K562 (cell line): Measurements from ENCODE around the gene CELA1. TPM values are rescaled to one million over a fixed set of nuclear protein-coding genes. Genes with fewer than 3 reads are reported as not detected.

Experiments used
- ATAC-seq: fragments of 200-7000 bp; cut with Tn5 transposase; 3 replicates; pipeline ENCODE4 v1.9.1; 2020; ENCODE audit warnings: moderate library complexity
- BruUV-seq: library from RNA; stranded (reverse); fragments of 400-500 nt; replicated peaks from 2 replicates; lab custom pipeline; 2021; lab: Mats Ljungman, UMichigan
- CTCF ChIA-PET: fragments of 300-600 bp; formaldehyde crosslinking; extraction: SDS; loops from one replicate; lab custom pipeline; 2021; ENCODE audit warnings: low intra/inter-chr PET ratio; lab: Yijun Ruan, JAX
- POLR2A ChIA-PET: fragments of 300-600, 350-650 bp; sonication (Branson Sonifier 250); formaldehyde crosslinking; extraction: SDS; loops from one replicate; lab custom pipeline; 2021; ENCODE audit warnings: antibody characterized with exemption, inconsistent platforms; lab: Yijun Ruan, JAX
- DNase-seq, 4 experiments: peaks; one replicate each; pipeline versions ENCODE4 v3.0.0 to v3.0.0-alpha.2; 2011 to 2018; ENCODE audit warnings: low spot score in 3 of 4, mixed read lengths in 3 of 4; ENCODE audit errors: extremely low read depth in 1 of 4
- FAIRE-seq: peaks from 2 replicates; lab custom pipeline; 2011; peaks lifted over from hg19 to GRCh38; lab: Jason Lieb, UNC
- H2AFZ ChIP-seq: 2 replicates; pipeline ENCODE4 v1.6.0; 2011; ENCODE audit warnings: low read depth, low read length, control low read depth, inconsistent platforms
- H3K27ac ChIP-seq: fragments of 200-600 bp; 3 replicates; pipeline ENCODE4 v1.8.0; 2011; ENCODE audit warnings: low read depth, mild to moderate bottlenecking, control low read depth, inconsistent platforms, low read length, moderate library complexity, mixed read lengths; ENCODE audit errors: extremely low read depth
- H3K27me3 ChIP-seq, 2 experiments: fragments of 300-600 bp in 1 of 2; 2 replicates in 1 of 2; 3 replicates in 1 of 2; pipeline versions ENCODE4 v1.6.0 to v1.8.0; 2011; ENCODE audit warnings: inconsistent platforms in 2 of 2, low read length in 2 of 2, mild to moderate bottlenecking in 1 of 2, mixed read lengths in 1 of 2, moderate library complexity in 1 of 2; ENCODE audit not compliant: control insufficient read depth in 2 of 2, insufficient read depth in 2 of 2
- H3K36me3 ChIP-seq: fragments of 300-600 bp; 3 replicates; pipeline ENCODE4 v1.8.0; 2011; ENCODE audit warnings: mild to moderate bottlenecking, low read length, inconsistent platforms; ENCODE audit not compliant: control insufficient read depth, insufficient read depth
- H3K4me1 ChIP-seq, 2 experiments: fragments of 200-600 bp in 1 of 2; replicated peaks in 1 of 2; 2 replicates in 1 of 2; 3 replicates in 1 of 2; pipeline versions ENCODE4 v1.5.1 to v1.8.0; 2011; ENCODE audit warnings: inconsistent platforms in 2 of 2, low read length in 2 of 2, mild to moderate bottlenecking in 1 of 2, mixed read lengths in 1 of 2, moderate library complexity in 1 of 2; ENCODE audit not compliant: control insufficient read depth in 2 of 2, insufficient read depth in 2 of 2
- H3K4me2 ChIP-seq: 2 replicates; pipeline ENCODE4 v1.6.1; 2011; ENCODE audit warnings: low read length, control low read depth, inconsistent platforms, mixed read lengths; ENCODE audit not compliant: insufficient read depth
- H3K4me3 ChIP-seq: fragments of 200-600 bp; sonication (generic), shearing (Covaris generic); 2 replicates; pipeline ENCODE4 v1.5.1; 2016; ENCODE audit warnings: control low read depth, inconsistent platforms
- H3K79me2 ChIP-seq: fragments of 200-600 bp; 3 replicates; pipeline ENCODE4 v1.8.0; 2011; ENCODE audit warnings: low read length, inconsistent platforms; ENCODE audit not compliant: control insufficient read depth, insufficient read depth
- H3K9ac ChIP-seq, 2 experiments: 2 replicates each; pipeline versions ENCODE4 v1.6.0 to v1.6.1; 2011; ENCODE audit warnings: low read depth in 2 of 2, low read length in 2 of 2, control low read depth in 1 of 2, inconsistent platforms in 1 of 2, mild to moderate bottlenecking in 1 of 2, mixed read lengths in 1 of 2; ENCODE audit not compliant: insufficient read depth in 1 of 2
- H3K9me1 ChIP-seq: one replicate; pipeline ENCODE4 v1.6.0; 2011; ENCODE audit warnings: inconsistent platforms, mild to moderate bottlenecking, low read length, moderate library complexity; ENCODE audit not compliant: control insufficient read depth, insufficient read depth
- H3K9me3 ChIP-seq: replicated peaks from 2 replicates; pipeline ENCODE4 v1.5.1; 2011; ENCODE audit warnings: low read depth, low read length, inconsistent platforms; ENCODE audit not compliant: control insufficient read depth, insufficient read depth
- H4K20me1 ChIP-seq: replicated peaks from 2 replicates; pipeline ENCODE4 v1.6.1; 2011; ENCODE audit warnings: low read length, inconsistent platforms, mixed read lengths; ENCODE audit not compliant: control insufficient read depth, insufficient read depth
- BCOR ChIP-seq: fragments of 450-650 bp; IDR thresholded peaks from 2 replicates; pipeline ENCODE4 v1.6.1; 2016
- COPS2 ChIP-seq: fragments of 450-650 bp; conservative IDR thresholded peaks from 2 replicates; pipeline ENCODE4 v1.6.1; 2016; ENCODE audit warnings: mild to moderate bottlenecking, moderate library complexity
- EGR1 ChIP-seq: fragments of 450-650 bp; conservative IDR thresholded peaks from 2 replicates; pipeline ENCODE4 v1.6.1; 2017; ENCODE audit warnings: mild to moderate bottlenecking
- KLF13 ChIP-seq: fragments of 450-650 bp; IDR thresholded peaks from 2 replicates; pipeline ENCODE4 v1.6.1; 2016; ENCODE audit warnings: missing genetic modification characterization, low read depth, mild to moderate bottlenecking, missing compliant biosample characterization, moderate library complexity, borderline replicate concordance
- KLF16 ChIP-seq: IDR thresholded peaks from 2 replicates; pipeline ENCODE4 v1.6.1; 2016; ENCODE audit warnings: antibody characterized with exemption
- NCOA2 ChIP-seq, 2 experiments: fragments of 450-650 bp; IDR thresholded peaks; 2 replicates each; pipeline ENCODE4 v1.6.1; 2018; ENCODE audit warnings: mild to moderate bottlenecking in 2 of 2, moderate library complexity in 1 of 2; ENCODE audit not compliant: partially characterized antibody in 2 of 2
- POLR2AphosphoS5 ChIP-seq: IDR thresholded peaks from 2 replicates; pipeline ENCODE4 v1.6.1; 2011; ENCODE audit warnings: mild to moderate bottlenecking, low read depth, low read length, moderate library complexity; ENCODE audit not compliant: control insufficient read depth, insufficient read depth
- PRPF4 ChIP-seq: fragments of 200-400 bp; formaldehyde crosslinking; IDR thresholded peaks from one replicate; pipeline ENCODE4 v1.6.1; 2017; ENCODE audit warnings: low read length, low read depth, mild to moderate bottlenecking; ENCODE audit not compliant: insufficient read depth, poor library complexity, severe bottlenecking
- SETDB1 ChIP-seq: IDR thresholded peaks from one replicate; pipeline ENCODE4 v1.6.1; 2012; ENCODE audit warnings: low read length, control low read depth, inconsistent platforms
- SRSF3 ChIP-seq: fragments of 200-400 bp; formaldehyde crosslinking; IDR thresholded peaks from 2 replicates; pipeline ENCODE4 v1.6.1; 2016; ENCODE audit warnings: mild to moderate bottlenecking, low read length, moderate library complexity; ENCODE audit not compliant: insufficient read depth
- TEAD4 ChIP-seq, 2 experiments: sonication (generic) in 1 of 2; formaldehyde crosslinking in 1 of 2; IDR thresholded peaks; 2 replicates each; pipeline versions ENCODE4 v1.6.1 to v1.8.0; 2012 to 2022; ENCODE audit warnings: borderline replicate concordance in 1 of 2, inconsistent platforms in 1 of 2, low read length in 1 of 2, mild to moderate bottlenecking in 1 of 2, missing genetic modification reagents in 1 of 2
- U2AF1 ChIP-seq: fragments of 200-400 bp; formaldehyde crosslinking; optimal IDR thresholded peaks from 2 replicates; pipeline ENCODE3; 2017; ENCODE audit warnings: mild to moderate bottlenecking, low read depth, low read length, moderate library complexity
- ZFP30 ChIP-seq: fragments of 250-450 bp; sonication (Bioruptor Pico); IDR thresholded peaks from 2 replicates; pipeline ENCODE4 v1.8.0; 2022; ENCODE audit warnings: moderate library complexity, mild to moderate bottlenecking, inconsistent platforms, borderline replicate concordance
- WGBS: fragments of 100-300 bp; shearing (Covaris generic); methylation state at CpG from one replicate; pipeline ENCODE4 v1.1.6; 2016; ENCODE audit warnings: low coverage, mixed read lengths; ENCODE audit not compliant: insufficient coverage; ENCODE audit errors: missing lambda C conversion rate; 5-methylcytosine and 5-hydroxymethylcytosine counted together
- in situ Hi-C: fragments of 300-500 bp; cut with MboI; formaldehyde crosslinking; loops from 4 replicates; pipeline ENCODE4 v1.15.0; 2018; ENCODE audit warnings: inconsistent platforms, mixed read lengths
- intact Hi-C: fragments of 100-400 bp; cut with micrococcal nuclease; formaldehyde crosslinking; loops from 2 replicates; pipeline ENCODE4 v1.14.2; 2022
- polyA plus RNA-seq, 8 experiments: library from polyadenylated mRNA; depleted of rRNA in 4 of 8; stranded (reverse) in 5 of 8; unstranded in 3 of 8; fragments of >200 nt; fragmentation: Nextera tagmentation in 2 of 8; fragmentation: Illumina TruSeq in 1 of 8; extraction: Ambion mirVana in 2 of 8; extraction: Trizol in 1 of 8; gene quantifications; 2 replicates each; pipeline versions ENCODE4 v1.2.1 to v1.2.3, GENCODE V29; 2011 to 2014; ENCODE audit warnings: inconsistent platforms in 1 of 8, missing spikeins in 1 of 8
- total RNA-seq, 7 experiments: library from RNA; depleted of rRNA in 6 of 7; stranded (reverse); fragments of >200 nt in 6 of 7; fragmentation: Illumina TruSeq in 2 of 7; extraction: Trizol in 2 of 7; gene quantifications; 2 replicates each; pipeline versions ENCODE4 v1.2.1 to v1.2.3, GENCODE V29; 2011 to 2021; ENCODE audit warnings: low replicate concordance in 1 of 7
- TF ChIP-seq, protein P1 (sequence below): fragments of 250-450 bp; sonication (Bioruptor Pico); IDR thresholded peaks from 2 replicates; pipeline ENCODE4 v1.4.0; 2020; ENCODE audit warnings: mild to moderate bottlenecking, moderate library complexity
- TF ChIP-seq, protein P2 (sequence below): fragments of 250-450 bp; sonication (Bioruptor Pico); IDR thresholded peaks from 2 replicates; pipeline ENCODE4 v1.5.0; 2022; ENCODE audit warnings: mild to moderate bottlenecking
- TF ChIP-seq, protein P3 (sequence below): fragments of 450-650 bp; formaldehyde crosslinking; IDR thresholded peaks from 2 replicates; pipeline ENCODE4 v1.4.0; 2022; ENCODE audit warnings: mild to moderate bottlenecking, moderate library complexity

CELA1 gene
- total and polyA plus RNA-seq, 9 of the 15 experiments (the other 6 are each of a cell fraction or from before 2014, with no cell fraction given), result 0.06 to 0.27 (median 0.22) TPM; not detected in 6

DNA sequence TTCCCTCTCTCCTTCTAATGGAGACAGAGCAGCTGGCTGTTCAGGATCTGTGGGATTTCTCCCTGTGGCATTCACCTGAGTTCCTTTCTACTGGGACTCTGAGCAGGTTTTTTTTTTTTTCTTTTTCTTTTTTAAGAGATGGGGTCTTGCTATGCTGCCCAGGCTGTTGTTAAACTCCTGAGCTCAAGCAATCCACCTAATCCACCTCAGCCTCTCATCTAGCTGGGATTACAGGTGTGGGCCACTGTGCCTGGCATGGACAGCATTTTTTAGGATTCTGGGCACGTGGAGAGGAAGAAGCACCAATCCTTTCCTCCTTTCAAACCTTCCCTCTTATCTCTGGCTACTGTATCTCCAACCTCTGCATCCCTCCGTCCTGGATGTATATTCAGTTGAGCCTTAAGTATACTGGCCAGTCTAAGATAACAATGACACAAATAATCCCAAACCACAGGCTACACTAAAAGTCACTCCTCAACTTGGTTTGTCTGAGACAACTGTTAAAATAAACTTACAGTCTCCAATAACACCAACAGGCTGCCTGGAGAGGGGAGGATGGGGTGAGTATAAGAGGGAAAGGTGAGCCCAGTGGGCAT lies 16.4 kb upstream of the CELA1 start:
- no TSS peak for BruUV-seq
- FAIRE-seq (peak; percentile 93), ATAC-seq (peak; percentile 69), DNase-seq (peak in 3 of 4 experiments; percentile 39 to 64 (median 49))
- 0% methylated on average over 2 of the region's 2 CpGs for WGBS
- H3K27me3 ChIP-seq, result no peaks in the 10 kb centered on the region
- no peak overlapping the region for H3K27ac ChIP-seq
- H3K9ac ChIP-seq, result peak overlapping the region in 1 of 2 experiments; percentile 47; a peak in 1 of 4 replicates
- H2AFZ ChIP-seq, result no peak overlapping the region
- in situ Hi-C loops (no loop called here), intact Hi-C loops (no loop called here)
- peaks cover 22 to 26% of the 10 kb centered on the region in 2 experiments for H3K4me1 ChIP-seq
- no peaks in the 10 kb centered on the region for H3K9me1 ChIP-seq
- CTCF ChIA-PET, result no interaction called here
- no peaks in the 10 kb centered on the region for H3K9me3 ChIP-seq
- no peak overlapping the region for H3K4me3 ChIP-seq
- POLR2A ChIA-PET, result no interaction called here
- H4K20me1 ChIP-seq, result no peaks in the 10 kb centered on the region
- no peaks in the 10 kb centered on the region for H3K79me2 ChIP-seq
- no peaks in the 10 kb centered on the region for H3K36me3 ChIP-seq
- no peak overlapping the region for H3K4me2 ChIP-seq
- TF ChIP-seq, protein P1, sequence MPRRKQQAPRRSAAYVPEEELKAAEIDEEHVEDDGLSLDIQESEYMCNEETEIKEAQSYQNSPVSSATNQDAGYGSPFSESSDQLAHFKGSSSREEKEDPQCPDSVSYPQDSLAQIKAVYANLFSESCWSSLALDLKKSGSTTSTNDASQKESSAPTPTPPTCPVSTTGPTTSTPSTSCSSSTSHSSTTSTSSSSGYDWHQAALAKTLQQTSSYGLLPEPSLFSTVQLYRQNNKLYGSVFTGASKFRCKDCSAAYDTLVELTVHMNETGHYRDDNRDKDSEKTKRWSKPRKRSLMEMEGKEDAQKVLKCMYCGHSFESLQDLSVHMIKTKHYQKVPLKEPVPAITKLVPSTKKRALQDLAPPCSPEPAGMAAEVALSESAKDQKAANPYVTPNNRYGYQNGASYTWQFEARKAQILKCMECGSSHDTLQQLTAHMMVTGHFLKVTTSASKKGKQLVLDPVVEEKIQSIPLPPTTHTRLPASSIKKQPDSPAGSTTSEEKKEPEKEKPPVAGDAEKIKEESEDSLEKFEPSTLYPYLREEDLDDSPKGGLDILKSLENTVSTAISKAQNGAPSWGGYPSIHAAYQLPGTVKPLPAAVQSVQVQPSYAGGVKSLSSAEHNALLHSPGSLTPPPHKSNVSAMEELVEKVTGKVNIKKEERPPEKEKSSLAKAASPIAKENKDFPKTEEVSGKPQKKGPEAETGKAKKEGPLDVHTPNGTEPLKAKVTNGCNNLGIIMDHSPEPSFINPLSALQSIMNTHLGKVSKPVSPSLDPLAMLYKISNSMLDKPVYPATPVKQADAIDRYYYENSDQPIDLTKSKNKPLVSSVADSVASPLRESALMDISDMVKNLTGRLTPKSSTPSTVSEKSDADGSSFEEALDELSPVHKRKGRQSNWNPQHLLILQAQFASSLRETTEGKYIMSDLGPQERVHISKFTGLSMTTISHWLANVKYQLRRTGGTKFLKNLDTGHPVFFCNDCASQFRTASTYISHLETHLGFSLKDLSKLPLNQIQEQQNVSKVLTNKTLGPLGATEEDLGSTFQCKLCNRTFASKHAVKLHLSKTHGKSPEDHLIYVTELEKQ (CRISPR knock-in tag), result no peak
- no peak for TF ChIP-seq SETDB1
- TF ChIP-seq, protein P2, sequence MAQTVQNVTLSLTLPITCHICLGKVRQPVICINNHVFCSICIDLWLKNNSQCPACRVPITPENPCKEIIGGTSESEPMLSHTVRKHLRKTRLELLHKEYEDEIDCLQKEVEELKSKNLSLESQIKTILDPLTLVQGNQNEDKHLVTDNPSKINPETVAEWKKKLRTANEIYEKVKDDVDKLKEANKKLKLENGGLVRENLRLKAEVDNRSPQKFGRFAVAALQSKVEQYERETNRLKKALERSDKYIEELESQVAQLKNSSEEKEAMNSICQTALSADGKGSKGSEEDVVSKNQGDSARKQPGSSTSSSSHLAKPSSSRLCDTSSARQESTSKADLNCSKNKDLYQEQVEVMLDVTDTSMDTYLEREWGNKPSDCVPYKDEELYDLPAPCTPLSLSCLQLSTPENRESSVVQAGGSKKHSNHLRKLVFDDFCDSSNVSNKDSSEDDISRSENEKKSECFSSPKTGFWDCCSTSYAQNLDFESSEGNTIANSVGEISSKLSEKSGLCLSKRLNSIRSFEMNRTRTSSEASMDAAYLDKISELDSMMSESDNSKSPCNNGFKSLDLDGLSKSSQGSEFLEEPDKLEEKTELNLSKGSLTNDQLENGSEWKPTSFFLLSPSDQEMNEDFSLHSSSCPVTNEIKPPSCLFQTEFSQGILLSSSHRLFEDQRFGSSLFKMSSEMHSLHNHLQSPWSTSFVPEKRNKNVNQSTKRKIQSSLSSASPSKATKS (CRISPR knock-in tag), result no peak
- TF ChIP-seq COPS2, result no peak
- TF ChIP-seq KLF13 (tag), result no peak
- TF ChIP-seq POLR2AphosphoS5, result peak; percentile 41; the same call in 1 of the 2 replicates
- no peak for TF ChIP-seq U2AF1
- TF ChIP-seq EGR1, result no peak
- no peak for TF ChIP-seq NCOA2 (IDR thresholded peaks at IDR 0.05; ENCODE audit: partially characterized antibody in 2 of 2)
- TF ChIP-seq, protein P3, sequence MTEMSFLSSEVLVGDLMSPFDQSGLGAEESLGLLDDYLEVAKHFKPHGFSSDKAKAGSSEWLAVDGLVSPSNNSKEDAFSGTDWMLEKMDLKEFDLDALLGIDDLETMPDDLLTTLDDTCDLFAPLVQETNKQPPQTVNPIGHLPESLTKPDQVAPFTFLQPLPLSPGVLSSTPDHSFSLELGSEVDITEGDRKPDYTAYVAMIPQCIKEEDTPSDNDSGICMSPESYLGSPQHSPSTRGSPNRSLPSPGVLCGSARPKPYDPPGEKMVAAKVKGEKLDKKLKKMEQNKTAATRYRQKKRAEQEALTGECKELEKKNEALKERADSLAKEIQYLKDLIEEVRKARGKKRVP (CRISPR knock-in tag), result no peak
- TF ChIP-seq TEAD4 (IDR thresholded peaks at IDR 0.05; ENCODE audit: low read length), result peak; percentile 83
- TF ChIP-seq TEAD4 (CRISPR knock-in tag; IDR thresholded peaks at IDR 0.05; ENCODE audit: borderline replicate concordance), result no peak
- no peak for TF ChIP-seq BCOR
- peak; percentile 55 for TF ChIP-seq KLF16
- no peak for TF ChIP-seq PRPF4
- TF ChIP-seq ZFP30 (CRISPR knock-in tag), result no peak
- TF ChIP-seq SRSF3, result no peak
